GM21447 (cell line): ENCODE results near the gene PRPS1L1.

Source experiments
- ATAC-seq: cut with Tn5 transposase; IDR thresholded peaks from one replicate; pipeline ENCODE4 v1.9.1; 2021; ENCODE audit not compliant: unreplicated experiment

Gene PRPS1L1

DNA sequence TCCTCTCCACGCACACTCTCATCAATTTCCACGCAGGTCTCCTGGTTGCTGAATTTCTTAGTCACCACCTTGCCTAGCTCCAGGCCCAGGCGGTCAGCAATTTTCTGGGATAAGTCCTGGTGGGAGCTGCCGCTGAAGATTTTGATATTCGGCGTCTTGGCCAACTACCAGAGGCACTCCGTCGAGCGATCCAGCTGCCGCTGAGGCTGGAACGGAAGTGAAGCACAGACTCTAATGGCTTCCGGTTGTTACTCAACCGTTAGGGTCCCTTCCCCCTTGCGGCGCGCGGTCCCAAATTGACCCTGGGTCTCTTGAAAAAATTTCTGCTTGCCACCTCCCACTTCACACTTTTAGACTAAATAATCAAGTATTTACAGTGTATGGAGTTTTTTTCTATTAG, at the start of gene PRPS1L1:
Gene PRPS1L1 (minus strand): TSS at position 219 of the 400 bp plus-strand sequence.
- no peak for ATAC-seq

DNA sequence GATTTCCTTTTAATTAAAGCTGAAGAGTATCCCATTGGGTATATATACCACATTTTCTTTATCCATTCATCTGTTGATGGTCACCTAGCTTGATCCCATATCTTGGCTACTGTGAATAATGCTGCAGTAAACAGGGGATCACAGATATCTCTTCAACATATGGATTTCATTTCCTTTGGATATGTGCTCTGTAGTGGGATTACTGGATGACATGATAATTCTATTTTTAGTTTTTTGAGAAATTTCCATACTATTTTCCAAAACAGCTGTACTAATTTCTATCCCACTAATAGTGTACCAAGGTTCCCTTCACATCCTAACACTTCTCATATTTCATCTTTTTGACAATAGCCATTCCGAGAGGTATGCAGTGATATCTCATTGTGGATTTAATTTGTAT, 48.8 kb upstream of the PRPS1L1 start:
- ATAC-seq: no peak

DNA sequence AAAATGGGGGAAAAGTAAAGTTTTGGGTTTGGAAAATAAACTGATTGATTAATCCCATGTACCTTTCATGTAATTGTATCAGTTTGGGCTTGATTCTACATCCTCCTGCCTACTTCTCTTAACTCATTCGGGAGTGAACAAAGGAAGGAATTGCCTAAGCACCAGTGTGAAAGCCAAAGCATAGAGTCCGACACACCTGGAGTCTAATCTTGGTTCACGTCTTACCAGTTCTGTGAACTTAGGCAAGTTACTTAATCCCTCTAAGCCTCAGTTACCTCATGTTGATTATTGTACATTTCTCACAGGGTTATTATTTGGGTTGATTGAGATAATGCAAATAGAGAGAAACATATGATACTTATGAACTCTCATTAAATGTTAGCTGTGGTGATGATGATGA, 41.1 kb upstream of the PRPS1L1 start:
- ATAC-seq: no peak

DNA sequence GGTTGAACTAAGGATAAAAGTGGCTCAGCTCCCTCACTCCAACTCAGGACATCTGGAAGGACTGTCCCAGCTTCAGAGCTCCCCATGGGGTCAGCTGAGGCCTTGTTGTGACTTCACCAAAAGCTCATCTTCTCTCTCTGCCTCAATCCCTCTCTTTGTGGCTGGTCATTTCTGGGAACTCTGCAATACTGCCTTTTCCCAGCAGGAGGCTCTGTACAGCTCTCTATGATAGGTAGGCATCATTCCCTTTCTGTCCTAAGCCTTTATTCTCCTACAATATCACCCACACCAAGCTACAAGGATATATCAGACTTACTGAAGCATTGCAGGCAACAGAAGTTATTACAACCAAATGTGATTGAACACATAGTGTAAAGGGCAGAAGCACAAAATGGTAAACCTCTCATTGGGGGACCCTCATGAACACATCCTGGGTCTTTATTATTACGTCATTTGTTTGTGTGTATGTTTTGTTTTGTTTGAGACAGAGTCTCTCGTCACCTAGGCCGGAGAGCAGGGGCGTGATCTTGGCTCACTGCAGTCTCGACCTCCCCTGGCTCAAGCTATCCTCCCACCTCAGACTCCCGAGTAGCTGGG, 36.7 kb upstream of the PRPS1L1 start:
- ATAC-seq: peak; percentile 55

DNA sequence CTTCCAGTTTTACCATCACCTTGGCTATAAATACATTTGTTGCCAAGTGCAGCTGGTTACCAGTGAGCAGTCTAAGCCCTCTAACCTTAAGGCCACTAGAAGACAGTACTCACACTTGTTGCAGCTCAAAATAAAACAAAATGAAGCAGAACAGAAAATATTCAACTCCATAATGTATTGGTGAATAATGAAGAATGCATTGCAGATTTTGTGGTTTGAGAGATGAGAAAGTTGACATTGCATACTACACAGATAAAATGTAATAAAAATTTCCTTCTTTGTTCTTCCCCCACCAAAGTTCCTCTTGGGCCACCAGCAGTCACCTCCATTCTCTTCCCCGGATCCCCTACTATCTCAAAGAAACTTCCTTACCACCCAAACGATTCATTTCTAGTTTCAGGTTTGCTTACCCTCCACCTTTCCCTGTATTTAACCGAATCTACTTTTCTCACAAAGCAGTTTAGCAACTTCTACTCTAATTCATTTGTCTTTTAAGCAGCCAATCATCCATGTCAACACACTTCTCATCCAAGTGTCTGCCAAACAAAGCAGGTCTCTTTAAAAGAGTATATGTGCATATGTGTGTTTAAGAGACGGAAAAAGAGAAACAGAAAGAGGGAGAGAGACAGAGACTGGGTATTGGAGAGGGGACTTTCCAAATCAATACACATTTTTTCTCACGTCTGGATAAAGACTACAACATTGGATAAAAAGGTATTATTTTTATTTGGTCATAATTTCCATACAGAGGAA, 35.7 kb upstream of the PRPS1L1 start:
- no peak for ATAC-seq

DNA sequence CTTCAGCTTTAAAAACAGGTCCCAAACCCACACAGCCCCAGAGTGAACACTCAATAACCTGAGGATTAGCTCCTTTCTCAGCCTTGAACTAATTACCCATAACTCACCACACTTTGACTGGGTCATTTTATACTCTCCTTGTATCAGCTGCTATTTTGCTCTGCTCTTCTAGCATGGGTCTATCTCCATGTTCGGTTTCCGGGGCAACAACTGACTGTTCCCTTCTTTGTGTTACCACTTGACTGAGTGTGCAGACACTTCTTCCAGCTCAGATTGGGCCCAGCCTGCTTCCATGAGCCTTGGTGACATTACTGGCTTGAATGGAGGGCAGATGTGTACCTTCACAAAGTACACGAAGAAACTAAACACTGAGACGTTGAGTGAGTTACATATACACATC, 31.5 kb upstream of the PRPS1L1 start:
- no peak for ATAC-seq

DNA sequence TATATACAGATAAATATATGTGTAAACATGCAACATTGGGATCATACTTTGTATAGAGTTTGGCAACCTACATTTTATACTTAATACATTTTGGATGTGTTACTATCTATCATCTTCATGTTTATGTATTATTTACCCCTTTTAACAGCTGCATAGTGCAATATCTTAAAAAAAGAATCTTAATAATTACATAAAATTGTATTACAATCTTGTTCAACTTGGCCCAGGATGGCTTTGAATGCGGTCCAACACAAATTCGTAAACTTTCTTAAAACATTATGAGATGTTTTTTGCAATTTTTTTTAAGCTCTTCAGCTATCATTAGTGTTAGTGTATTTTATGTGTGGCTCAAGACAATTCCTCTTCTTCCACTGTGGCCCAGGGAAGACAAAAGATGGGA, 26.3 kb upstream of the PRPS1L1 start:
- ATAC-seq: no peak

DNA sequence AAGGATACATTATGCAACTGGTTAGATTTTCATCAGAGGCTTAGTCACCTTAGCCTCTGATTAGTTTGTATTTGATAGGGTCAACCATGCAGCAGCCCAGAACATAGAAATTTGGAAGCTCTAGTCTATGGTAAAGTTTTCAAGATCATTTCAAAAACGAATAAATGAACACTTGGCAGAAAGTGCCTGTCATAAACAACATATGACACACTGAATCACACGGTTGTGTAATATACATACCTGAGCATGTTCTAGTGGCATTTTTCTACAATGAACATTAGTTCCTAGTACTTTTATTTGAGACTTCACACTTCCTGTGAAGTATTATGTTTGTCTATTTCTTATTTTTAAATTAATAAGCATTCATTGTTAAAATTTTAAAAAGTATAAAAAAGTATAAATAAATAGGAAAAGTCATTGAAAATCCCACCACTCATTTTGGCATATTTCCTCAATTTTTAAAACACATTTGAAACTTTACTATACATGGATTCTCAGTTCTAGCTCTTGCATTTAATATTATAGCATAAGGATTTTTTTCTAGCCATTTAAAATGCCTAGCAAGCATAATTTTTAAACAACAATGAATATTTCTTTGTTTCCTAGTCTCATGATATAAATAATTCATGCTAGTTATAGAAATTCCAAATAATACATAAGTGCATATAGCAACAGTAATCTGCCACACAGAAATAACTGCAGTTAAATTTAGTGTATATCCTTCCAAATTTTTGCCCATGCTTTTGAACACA, 25.7 kb upstream of the PRPS1L1 start:
- no peak for ATAC-seq

DNA sequence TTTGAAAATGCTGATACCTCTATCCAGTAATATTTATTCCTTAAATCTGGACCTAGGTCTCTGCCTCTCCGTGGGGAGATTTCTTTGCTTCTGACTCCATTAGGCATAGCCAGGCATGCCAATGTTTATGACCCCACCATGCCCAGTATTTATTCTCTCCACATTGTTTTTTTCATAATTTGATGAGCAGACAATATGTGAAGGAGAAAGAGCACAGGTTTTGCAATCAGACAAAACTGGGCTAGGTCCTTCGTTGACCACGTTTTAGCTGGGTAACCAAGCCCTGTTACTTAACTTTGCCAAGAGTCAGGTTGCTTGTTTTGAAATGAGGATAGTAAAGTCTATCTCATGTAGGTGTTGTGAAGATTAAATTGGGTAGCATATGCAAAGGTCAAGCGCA, 21.6 kb upstream of the PRPS1L1 start:
- no peak for ATAC-seq

DNA sequence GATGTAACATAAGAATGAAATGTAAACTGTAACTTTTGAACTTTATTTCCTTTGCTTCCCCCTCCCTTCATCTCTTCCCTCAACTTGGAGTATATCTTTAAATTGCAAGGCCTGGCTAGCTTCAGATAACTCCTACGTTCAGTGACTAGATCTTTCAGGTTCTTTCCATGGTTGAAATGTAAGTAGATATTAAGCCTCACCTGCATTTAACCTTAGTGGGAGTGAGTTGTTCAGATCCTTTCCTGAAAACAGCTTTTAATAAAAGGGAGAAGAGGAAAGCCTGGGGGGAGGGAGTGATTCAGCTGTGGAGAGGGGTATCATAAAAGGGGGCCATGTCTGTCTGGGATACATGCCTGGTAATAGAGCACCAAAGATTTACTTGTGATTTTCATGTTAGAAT, 19.0 kb upstream of the PRPS1L1 start:
- ATAC-seq: no peak

DNA sequence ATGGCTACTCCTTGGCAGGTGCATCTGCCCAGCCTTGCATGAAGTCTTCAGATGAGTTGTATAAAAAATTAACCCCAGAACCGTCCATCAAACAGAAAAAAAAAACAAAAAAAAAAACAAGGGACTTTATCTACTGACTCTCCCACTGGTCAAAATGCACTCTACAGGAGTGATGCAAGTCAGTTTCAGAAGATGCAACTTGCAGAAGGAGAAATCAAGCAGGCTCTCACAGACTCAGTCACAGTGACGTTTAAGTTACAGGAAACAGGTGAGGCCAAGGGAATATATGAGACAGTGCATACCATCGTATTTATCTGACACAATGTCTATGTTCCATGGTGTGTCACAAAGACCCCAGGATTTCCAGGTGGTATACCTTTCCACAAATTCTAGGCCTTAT, 17.5 kb upstream of the PRPS1L1 start:
- ATAC-seq: no peak

DNA sequence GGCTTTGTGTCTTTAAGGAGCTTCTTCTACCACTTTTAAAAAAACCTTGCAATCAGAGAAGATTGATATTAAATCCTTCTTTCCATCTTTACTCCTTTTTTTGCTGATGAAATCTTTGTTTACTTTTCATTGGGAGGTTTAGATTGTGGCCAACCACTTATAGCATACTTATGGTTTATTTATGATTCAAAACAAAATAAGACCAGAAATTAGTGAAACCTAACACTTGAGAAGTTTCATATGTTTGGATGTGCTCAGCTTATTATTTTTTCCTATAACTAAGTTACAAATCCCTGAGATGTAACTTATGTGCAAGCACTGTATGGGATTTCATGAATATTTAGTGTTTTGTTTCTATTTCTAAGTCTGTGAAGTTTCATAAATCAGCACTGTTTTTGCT, 13.5 kb upstream of the PRPS1L1 start:
- ATAC-seq: no peak

DNA sequence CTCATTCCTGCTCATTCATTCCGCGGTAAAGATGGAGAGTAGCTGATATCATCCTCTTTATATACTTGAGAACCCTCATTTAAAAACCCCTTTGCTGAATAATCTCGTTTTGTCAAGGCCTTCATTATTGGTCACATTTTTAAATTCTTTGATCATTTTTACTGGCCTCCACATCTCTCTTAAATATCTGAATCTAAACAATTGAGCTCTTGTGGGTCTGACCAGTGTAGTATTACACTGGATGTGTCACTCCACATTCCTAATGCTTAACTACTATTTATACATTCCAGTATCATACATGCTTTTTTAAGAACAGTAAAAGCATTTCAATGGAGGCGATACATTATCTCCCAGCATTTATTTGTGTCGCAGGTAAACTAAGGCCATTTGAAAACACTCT, 12.6 kb upstream of the PRPS1L1 start:
- ATAC-seq: no peak

DNA sequence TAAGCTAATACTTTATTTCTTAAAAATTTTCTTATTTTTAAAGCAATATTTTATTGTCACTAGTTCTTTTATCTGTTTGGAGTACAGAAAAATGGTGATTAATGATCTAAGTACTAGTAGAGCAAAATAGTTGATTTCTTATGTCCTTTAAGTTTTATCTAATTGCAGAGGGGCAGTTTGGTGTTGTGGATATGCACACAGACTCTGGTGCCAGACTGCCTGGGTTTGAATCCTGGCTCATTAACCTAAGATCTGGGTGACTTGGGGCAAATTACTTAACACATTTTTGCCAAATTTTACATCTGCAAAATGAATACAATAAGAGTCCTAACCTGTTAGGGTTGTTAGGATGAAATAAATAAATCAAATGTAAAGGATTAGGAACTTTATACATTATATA, 10.7 kb upstream of the PRPS1L1 start:
- no peak for ATAC-seq

DNA sequence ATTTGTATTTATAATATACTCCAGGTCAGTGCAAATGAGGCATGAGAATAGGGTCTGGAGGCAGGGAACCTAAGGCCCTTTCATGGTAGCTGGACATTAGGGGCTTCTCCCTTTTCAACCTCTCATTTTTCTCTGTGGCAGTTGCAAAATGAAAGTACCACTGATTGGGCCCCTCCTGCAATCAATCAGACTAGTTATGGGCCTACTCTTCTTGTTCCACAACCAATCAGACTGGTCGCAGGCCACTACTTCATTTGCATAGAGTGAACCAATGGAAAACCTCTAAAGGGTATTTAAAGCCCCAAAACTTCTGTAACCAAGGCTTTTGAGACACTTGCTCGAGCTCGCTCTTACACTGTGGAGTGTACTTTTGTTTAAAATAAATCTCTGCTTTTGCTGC, 10.0 kb upstream of the PRPS1L1 start:
- ATAC-seq: no peak

DNA sequence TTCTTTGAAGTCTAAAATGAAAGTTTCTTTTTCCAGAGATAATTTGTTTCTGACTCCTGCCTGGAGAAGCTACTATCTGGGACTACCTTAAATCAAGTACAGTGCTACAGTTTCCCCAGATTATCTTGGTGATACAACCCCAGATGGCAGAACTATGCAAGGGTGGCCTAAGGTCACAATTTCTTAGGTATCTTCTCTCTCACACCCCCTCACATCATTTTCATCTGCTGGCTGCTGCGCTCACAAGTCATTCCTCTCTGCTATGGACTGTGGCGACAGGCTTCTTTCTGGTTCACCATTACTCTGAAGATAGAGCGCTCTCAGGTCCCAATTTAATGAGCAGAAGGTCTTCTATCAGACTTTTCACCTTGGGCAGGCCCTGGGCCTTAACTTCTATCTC, 9.1 kb upstream of the PRPS1L1 start:
- ATAC-seq: no peak

DNA sequence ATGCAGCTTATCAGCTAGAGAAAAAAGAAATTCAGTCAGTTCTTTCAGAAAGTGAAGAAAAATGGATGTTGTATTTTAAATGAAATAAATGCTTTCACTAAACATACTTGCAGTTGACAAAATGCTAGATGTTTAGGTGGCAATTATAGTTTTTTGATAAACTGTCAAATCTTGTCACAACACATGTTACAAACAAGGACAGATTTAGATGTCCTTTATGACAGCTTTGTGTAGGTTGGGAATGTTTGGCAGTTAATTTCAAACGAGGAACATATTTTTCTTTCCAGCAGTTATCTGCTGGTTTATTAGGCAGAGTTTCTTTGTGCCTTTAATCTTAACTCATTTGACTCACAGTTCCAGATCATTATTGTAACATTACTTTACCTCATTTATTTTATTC, 3.1 kb upstream of the PRPS1L1 start:
- no peak for ATAC-seq

DNA sequence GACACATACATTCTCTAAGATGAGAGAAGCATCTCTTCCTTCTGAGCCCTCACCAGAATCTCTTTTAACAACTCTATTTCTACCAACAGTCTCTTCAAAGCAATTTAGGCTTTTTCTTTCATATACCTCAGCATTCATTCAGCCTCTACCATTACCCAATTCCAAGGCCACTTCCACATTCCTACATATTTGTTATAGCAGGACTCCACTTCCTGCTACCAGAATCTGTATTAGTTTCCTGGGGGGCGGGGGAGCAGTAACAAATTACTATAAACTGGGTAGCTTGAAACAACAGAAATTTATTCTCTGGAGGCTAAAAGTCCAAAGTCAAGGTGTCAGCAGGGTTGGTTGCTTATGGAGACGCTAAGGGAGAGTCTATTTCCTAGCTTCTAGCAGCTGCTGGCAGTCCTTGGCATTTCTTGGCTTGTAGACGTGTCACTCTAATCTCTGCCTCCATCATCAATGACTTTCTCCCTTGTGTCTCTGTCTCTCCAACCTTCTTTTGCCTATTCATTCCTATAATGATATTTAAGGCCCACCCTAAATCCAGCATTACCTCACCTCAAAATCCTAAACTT, 7.4 kb downstream of the PRPS1L1 start:
- ATAC-seq: no peak

DNA sequence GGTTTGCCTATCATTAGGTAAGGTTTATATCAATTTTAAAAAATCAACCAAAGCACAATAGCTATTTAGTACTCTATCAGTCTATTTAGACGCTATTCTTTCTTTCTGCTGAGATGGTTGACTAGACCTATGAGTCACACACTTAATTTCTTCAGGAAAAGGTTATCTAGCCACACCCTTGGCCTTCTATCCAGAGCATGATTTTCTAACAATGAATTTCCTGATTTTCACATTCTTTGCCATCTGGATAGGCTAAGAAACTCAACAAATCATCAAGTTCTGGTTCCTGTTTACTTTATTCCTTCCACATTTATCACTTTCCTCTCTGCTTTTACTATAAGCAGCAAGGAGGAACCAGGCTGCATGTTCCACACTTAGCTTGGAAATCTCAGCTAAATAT, 8.1 kb downstream of the PRPS1L1 start:
- ATAC-seq: no peak

DNA sequence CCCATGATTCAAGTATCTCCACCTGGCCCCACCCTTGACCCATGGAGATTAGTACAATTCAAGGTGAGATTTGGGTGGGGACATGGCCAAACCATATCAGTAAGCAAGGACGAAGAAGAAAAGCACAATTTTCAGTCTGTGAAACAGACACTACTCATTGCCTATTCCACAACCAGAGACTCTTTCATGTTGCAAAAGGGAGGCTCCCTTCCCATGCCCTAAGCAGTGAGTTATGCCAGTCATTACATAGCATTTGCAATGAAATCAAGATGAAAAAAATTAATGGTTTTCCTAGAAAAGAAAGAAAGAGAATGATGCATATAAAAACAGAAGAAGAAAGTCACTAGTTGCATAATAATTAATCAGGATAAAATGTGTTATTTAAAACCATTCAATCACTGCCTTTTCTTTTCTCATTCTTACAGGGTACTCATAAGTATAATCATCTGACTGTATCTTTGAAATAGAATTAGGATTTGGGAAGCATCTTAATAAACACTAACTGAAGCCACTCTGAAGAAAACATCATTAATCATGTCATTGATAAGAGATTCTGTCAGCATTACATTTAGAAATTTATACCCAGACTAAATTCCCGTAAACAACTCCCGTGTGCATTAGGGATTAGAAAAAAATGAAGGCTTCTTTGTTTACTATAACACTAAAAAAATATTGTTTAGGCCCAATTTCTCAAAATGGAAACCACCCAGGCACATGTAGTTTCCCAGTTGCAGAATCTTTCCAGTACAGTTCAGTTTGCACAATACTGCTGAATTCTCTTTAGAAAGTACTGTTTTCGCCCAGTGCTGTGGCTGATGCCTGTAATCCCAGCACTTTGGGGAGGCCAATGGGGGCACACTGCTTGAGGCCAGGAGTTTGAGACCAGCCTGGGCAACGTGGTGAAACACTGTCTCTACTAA, 9.1 kb downstream of the PRPS1L1 start:
- no peak for ATAC-seq
